Endodermal cell (in vitro differentiated cells): Measurements from ENCODE around the gene ZNF740. TPM values are rescaled to one million over a fixed set of nuclear protein-coding genes. Genes with fewer than 3 reads are reported as not detected.

ENCODE experiments used
- DNase-seq: peaks from one replicate; pipeline ENCODE4 v3.0.0-alpha.2; 2017
- H3K27ac ChIP-seq: 2 replicates; pipeline ENCODE4 v1.5.1; 2013; ENCODE audit warnings: mild to moderate bottlenecking, low read depth, low read length, moderate library complexity
- H3K27me3 ChIP-seq: 2 replicates; pipeline ENCODE4 v1.6.1; 2013; ENCODE audit warnings: mild to moderate bottlenecking, low read length, moderate library complexity; ENCODE audit not compliant: insufficient read depth, control insufficient read depth, poor library complexity, severe bottlenecking
- H3K36me3 ChIP-seq: 2 replicates; pipeline ENCODE4 v1.7.0; 2013; ENCODE audit warnings: mild to moderate bottlenecking, low read length, moderate library complexity; ENCODE audit not compliant: control insufficient read depth, insufficient read depth
- H3K4me1 ChIP-seq: one replicate; pipeline ENCODE4 v1.7.0; 2013; ENCODE audit warnings: low read length; ENCODE audit not compliant: control insufficient read depth, insufficient read depth
- H3K4me3 ChIP-seq: 2 replicates; pipeline ENCODE4 v1.5.1; 2013; ENCODE audit warnings: mild to moderate bottlenecking, low read length, moderate library complexity
- H3K9ac ChIP-seq: 2 replicates; pipeline ENCODE4 v1.6.1; 2013; ENCODE audit warnings: mild to moderate bottlenecking, low read length, moderate library complexity; ENCODE audit not compliant: poor library complexity, severe bottlenecking; ENCODE audit errors: extremely low read depth
- H3K9me3 ChIP-seq: 2 replicates; pipeline ENCODE4 v1.6.1; 2013; ENCODE audit warnings: mild to moderate bottlenecking, low read length, moderate library complexity; ENCODE audit not compliant: control insufficient read depth
- H3K27ac Mint-ChIP-seq: 2 replicates; pipeline ENCODE4 v1.8.0; 2020; ENCODE audit warnings: mixed read lengths
- H3K27me3 Mint-ChIP-seq: 2 replicates; pipeline ENCODE4 v1.8.0; 2021; ENCODE audit warnings: mild to moderate bottlenecking, mixed read lengths; ENCODE audit not compliant: insufficient read depth
- H3K36me3 Mint-ChIP-seq: 2 replicates; pipeline ENCODE4 v1.8.0; 2020; ENCODE audit warnings: low read depth, mixed read lengths
- H3K4me1 Mint-ChIP-seq: 2 replicates; pipeline ENCODE4 v1.8.0; 2020; ENCODE audit warnings: mixed read lengths
- H3K4me3 Mint-ChIP-seq: 2 replicates; pipeline ENCODE4 v1.8.0; 2020; ENCODE audit warnings: mild to moderate bottlenecking, moderate library complexity, mixed read lengths
- H3K9me3 Mint-ChIP-seq: 2 replicates; pipeline ENCODE4 v1.8.0; 2020; ENCODE audit warnings: mild to moderate bottlenecking, mixed read lengths
- CTCF ChIP-seq: fragments of 200-600 bp; sonication (generic); conservative IDR thresholded peaks from 2 replicates; pipeline ENCODE4 v1.5.0; 2021; ENCODE audit warnings: antibody characterized with exemption, mild to moderate bottlenecking
- WGBS, 2 experiments: methylation state at CpG; one replicate each; pipeline versions ENCODE4 v1.1.5 to v1.1.7; 2013; ENCODE audit warnings: missing lambda C conversion rate in 2 of 2, mixed read lengths in 1 of 2; ENCODE audit not compliant: insufficient coverage in 1 of 2, insufficient read length in 1 of 2; 5-methylcytosine and 5-hydroxymethylcytosine counted together
- total RNA-seq, 2 donors: library from RNA; stranded (reverse); fragmentation: NEBNext Ultra II Directional in 1 of 2; extraction: Animal tissue kit (Norgen Biotek cat#: 25700) in 1 of 2; gene quantifications; 2 replicates in 1 of 2; 3 replicates in 1 of 2; pipeline ENCODE4 v1.2.1, GENCODE V29; 2021

Gene ZNF740
- total RNA-seq, 2 donors from 2014 or later: 54.0 to 54.6 TPM

GRCh38 chr12:53143355-53143754 is 37.2 kb upstream of the ZNF740 start:
- Mint-ChIP-seq H3K27ac (peak overlapping the region; percentile 57), H3K9me3 (peaks cover 24% of the 10 kb centered on the region), H3K27me3 (peaks cover 10% of the 10 kb centered on the region), H3K4me1 (peaks cover 6% of the 10 kb centered on the region), H3K36me3 (no peaks in the 10 kb centered on the region), H3K4me3 (no peak overlapping the region)
- H3K27ac ChIP-seq: no peak overlapping the region
- no peak for DNase-seq
- no peaks in the 10 kb centered on the region for H3K4me1 ChIP-seq
- WGBS, 2 experiments: 42 to 54% methylated on average over 4 of the region's 4 CpGs
- H3K36me3 ChIP-seq: no peaks in the 10 kb centered on the region
- peak overlapping the region; percentile 27 for H3K4me3 ChIP-seq
- no peak overlapping the region for H3K9ac ChIP-seq
- H3K9me3 ChIP-seq: peaks cover 36% of the 10 kb centered on the region
- H3K27me3 ChIP-seq: no peaks in the 10 kb centered on the region
- no peak for TF ChIP-seq CTCF

DNA sequence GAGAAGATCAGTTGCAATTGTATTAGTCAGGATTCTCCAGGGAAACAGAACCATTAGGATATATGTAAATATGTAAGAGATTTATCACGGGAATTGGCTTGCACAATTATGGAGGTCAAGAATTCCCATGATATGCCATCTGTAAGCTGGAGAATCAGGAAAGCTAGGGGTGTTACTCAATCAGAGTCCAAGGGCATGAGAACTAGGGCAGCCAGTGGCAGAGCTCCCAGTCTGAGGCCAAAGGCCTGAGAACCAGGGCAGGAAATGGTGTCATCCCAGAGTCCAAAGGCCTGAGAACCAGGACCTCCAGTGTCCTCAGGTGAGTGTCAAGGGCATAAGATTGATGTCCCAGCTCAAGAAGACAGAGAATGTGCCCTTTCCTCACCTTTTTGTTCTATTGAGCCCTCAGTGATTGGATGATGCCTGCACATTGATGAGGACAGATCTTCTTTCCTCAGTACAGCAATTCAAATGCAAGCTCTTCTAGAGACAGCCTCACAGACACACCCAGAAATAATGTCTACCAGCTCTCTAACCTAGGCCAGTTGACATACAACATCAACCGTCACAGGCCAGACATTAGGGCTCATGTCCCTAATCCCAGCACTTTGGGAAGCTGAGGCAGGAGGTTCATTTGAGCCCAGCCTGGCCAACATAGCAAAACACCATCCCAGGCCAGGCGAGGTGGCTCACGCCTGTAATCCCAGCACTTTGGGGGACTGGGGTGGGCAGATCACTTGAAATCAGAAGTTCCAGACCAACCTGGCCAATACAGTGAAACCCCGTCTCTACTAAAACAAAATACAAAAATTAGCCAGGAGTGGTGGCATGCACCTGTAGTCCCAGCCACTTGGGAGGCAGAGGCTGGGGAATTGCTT is 34.9 kb upstream of the ZNF740 start:
- DNase-seq: no peak
- peaks cover 2% of the 10 kb centered on the region for H3K9me3 Mint-ChIP-seq
- TF ChIP-seq CTCF: no peak
- no peaks in the 10 kb centered on the region for H3K4me1 ChIP-seq
- H3K4me3 ChIP-seq: no peak overlapping the region
- H3K36me3 ChIP-seq: no peaks in the 10 kb centered on the region
- no peaks in the 10 kb centered on the region for H3K36me3 Mint-ChIP-seq
- H3K27ac ChIP-seq: no peak overlapping the region
- H3K4me1 Mint-ChIP-seq: peaks cover 6% of the 10 kb centered on the region
- H3K27me3 ChIP-seq: no peaks in the 10 kb centered on the region
- no peak overlapping the region for H3K9ac ChIP-seq
- peaks cover 13% of the 10 kb centered on the region for H3K9me3 ChIP-seq
- 92 to 95% methylated on average over 5 of the region's 5 CpGs for WGBS, 2 experiments
- H3K27ac Mint-ChIP-seq: no peak overlapping the region
- H3K27me3 Mint-ChIP-seq: peaks cover 6% of the 10 kb centered on the region
- H3K4me3 Mint-ChIP-seq: no peak overlapping the region

DNA sequence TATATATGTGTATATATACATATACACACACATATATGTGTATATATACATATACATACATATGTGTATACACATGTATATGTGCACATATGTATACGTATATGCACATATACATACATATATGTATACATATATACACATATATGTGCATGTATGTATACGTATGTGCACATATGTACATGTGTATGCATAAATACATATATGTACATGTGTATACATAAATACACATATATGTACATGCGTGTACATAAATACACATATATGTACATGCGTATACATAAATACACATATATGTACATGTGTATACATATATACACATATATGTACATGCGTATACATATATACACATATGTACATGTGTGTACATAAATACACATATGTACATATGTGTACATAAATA is 33.3 kb upstream of the ZNF740 start:
- H3K9me3 Mint-ChIP-seq: no peaks in the 10 kb centered on the region
- Histone ChIP-seq H3K4me1 (no peaks in the 10 kb centered on the region), H3K4me3 (no peak overlapping the region), H3K36me3 (no peaks in the 10 kb centered on the region), H3K27me3 (no peaks in the 10 kb centered on the region), H3K27ac (no peak overlapping the region), H3K9ac (no peak overlapping the region), H3K9me3 (peaks cover 4% of the 10 kb centered on the region)
- no peaks in the 10 kb centered on the region for H3K36me3 Mint-ChIP-seq
- WGBS, 2 experiments: 80% methylated on average over 1 of the region's 5 CpGs; no CpG with 5 or more reads in 1 of the 2 experiments
- peaks cover 8% of the 10 kb centered on the region for H3K4me1 Mint-ChIP-seq
- H3K27me3 Mint-ChIP-seq: peaks cover 18% of the 10 kb centered on the region
- no peak overlapping the region for H3K4me3 Mint-ChIP-seq
- TF ChIP-seq CTCF: no peak
- H3K27ac Mint-ChIP-seq: no peak overlapping the region
- DNase-seq: no peak
